Retinal pigment epithelial cell (primary cell): ENCODE measurements around the gene FADS1.

Experiments used
- DNase-seq: peaks from one replicate; pipeline ENCODE4 v3.0.0-alpha.2; 2010; ENCODE audit warnings: low read depth
- H3K4me3 ChIP-seq: 2 replicates; pipeline ENCODE4 v1.5.1; 2011; ENCODE audit warnings: mild to moderate bottlenecking, low read length, control low read depth, moderate library complexity
- TF ChIP-seq, protein P1 (sequence below): conservative IDR thresholded peaks from 2 replicates; pipeline ENCODE4 v1.5.1; 2011; ENCODE audit warnings: low read depth, low read length, control low read depth, inconsistent platforms

FADS1 gene

DNA sequence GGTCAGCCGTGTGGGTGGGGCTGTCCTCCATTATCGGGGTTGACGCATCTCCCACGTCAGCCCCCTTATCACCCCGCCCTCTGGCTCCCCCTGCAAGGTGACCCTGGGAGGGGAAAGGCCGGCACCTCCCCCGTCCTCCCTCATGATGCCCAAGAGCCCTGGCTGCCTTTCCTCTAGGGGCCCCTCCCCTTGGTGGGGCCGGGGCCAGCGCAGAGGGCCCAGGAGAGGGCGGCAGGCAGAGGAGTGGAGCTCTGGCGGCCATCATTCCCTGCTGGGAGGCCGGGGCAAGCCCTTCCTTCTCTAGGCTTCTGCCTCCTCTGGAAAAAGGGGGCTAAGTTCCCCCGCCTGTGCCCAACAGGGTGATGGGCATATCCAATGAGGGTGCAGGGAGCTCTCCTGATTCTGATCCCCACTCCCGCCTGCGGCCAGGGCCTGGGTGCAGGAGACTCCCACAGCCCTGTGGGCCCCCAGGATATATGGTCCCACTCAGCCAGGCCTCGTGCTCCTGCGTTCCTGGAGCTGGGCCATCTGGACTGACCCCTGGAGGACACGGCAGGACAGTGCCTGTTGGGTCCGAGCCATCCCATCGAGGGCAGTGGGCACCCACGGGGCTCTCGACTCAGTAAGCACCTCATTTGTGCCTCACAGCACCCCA, 52.1 kb downstream of the FADS1 start:
- H3K4me3 ChIP-seq = no peak overlapping the region
- TF ChIP-seq, protein P1, sequence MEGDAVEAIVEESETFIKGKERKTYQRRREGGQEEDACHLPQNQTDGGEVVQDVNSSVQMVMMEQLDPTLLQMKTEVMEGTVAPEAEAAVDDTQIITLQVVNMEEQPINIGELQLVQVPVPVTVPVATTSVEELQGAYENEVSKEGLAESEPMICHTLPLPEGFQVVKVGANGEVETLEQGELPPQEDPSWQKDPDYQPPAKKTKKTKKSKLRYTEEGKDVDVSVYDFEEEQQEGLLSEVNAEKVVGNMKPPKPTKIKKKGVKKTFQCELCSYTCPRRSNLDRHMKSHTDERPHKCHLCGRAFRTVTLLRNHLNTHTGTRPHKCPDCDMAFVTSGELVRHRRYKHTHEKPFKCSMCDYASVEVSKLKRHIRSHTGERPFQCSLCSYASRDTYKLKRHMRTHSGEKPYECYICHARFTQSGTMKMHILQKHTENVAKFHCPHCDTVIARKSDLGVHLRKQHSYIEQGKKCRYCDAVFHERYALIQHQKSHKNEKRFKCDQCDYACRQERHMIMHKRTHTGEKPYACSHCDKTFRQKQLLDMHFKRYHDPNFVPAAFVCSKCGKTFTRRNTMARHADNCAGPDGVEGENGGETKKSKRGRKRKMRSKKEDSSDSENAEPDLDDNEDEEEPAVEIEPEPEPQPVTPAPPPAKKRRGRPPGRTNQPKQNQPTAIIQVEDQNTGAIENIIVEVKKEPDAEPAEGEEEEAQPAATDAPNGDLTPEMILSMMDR = peak; percentile 15

DNA sequence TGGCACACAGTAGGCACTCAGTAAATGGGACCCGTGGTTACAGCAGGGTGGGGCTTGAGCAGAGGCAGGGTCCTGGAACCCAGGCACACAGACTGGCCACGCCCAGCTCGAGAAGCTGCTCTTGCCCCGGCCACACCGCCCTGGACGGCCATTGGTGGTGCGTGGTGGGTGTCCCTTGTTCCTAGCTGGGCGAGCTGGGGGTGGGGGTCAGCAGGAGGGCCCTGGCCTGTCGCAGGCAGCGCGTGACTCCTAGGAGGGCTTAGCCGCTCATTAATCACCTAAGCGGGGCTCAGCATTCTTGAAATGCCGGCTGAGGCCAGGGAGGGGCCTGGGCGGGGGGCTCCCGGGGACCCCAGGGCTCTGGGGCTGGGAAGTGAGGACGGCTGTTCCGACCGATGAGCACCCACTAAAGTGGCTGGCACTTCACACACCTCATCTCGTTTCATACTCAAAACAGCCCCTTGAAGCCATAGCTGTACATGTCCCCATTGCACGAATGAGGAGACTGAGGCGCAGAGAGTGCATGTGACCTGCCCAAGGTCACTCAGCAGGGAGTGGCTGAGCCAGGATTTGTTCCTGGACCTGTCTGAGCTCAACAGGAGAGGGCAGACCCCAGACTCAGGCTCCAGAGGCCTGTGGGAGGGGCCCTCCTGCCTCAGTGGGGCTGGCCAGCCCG, 52.7 kb downstream of the FADS1 start:
- peak; percentile 78 for DNase-seq
- H3K4me3 ChIP-seq = no peak overlapping the region
- TF ChIP-seq, protein P1 = no peak

More for the DNA sequence above, 52.1 kb downstream of the FADS1 start:
- DNase-seq = peak; percentile 81

- no peak overlapping the region for H3K4me3 ChIP-seq
- DNase-seq = peak; percentile 72
- TF ChIP-seq, protein P1 = no peak
Observed at GRCh38 chr11:61762798-61763197, 54.0 kb downstream of the FADS1 start.

- no peak for DNase-seq
- TF ChIP-seq, protein P1 = no peak
Observed at GRCh38 chr11:61762223-61762615, 54.6 kb downstream of the FADS1 start.

DNA sequence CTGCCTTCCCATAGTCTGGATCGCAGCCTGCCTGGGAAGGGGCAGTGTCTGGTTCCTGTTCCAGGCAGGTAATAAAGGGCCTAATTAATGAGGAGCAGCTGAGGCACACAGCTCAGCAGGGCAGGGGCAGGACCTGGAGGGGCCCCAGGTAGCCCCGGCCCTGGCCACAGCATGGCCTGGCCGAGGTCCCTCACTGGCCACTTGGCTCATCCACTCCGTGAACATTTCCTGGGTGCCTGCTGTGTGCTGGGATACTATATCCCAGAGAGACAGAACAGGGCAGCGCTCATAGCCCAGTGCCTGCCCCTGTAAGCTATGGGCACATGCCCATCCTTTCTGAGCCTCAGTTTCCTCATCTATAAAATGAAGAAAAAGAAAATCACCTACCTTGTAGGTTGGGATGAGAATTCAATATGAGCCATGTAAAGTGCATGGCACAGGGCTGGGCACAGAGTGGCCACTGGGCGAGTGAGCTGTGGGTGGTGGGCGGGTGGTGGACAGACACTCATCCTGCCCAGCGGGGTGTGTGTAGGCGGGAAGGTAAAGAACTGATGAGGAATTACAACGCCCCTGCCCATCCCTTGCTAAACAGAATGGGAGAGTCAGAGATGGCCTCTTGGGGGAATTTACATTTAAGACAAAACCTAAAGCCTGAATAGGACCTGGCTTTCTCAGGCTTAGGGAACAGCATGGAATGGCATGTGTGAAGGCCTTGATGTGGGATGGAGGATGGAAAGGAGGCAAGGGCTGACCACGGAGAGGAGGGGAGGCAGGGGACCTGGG, 55.2 kb downstream of the FADS1 start:
- TF ChIP-seq, protein P1 = no peak
- no peak for DNase-seq

More at GRCh38 chr11:61762223-61762615, 54.6 kb downstream of the FADS1 start:
- no peak overlapping the region for H3K4me3 ChIP-seq

GRCh38 chr11:61760946-61761345, 55.9 kb downstream of the FADS1 start:
- TF ChIP-seq, protein P1 = no peak
- DNase-seq = no peak
- H3K4me3 ChIP-seq = no peak overlapping the region

More for the DNA sequence above, 55.2 kb downstream of the FADS1 start:
- H3K4me3 ChIP-seq = no peak overlapping the region
